Psoas muscle (tissue), 8 donors: ENCODE results near the gene GRAMD1A. TPM values are rescaled to one million over a fixed set of nuclear protein-coding genes. Genes with fewer than 3 reads are reported as not detected.

Source experiments
- ATAC-seq, 4 donors: fragments of 200-7000 bp; cut with Tn5 transposase; one replicate each; pipeline ENCODE4 v1.9.1; 2020; ENCODE audit warnings: moderate library complexity in 3 of 4, mild to moderate bottlenecking in 2 of 4
- DNase-seq, 2 donors: peaks; one replicate each; pipeline ENCODE4 v3.0.0-alpha.2; 2020
- H3K27ac ChIP-seq: fragments of 200-600 bp; one replicate; pipeline ENCODE4 v1.8.0; 2022
- H3K27me3 ChIP-seq, 3 donors: fragments of 200-600 bp in 1 of 3; one replicate each; pipeline versions ENCODE4 v1.6.1 to v1.8.0; 2013 to 2022; ENCODE audit warnings: low read length in 2 of 3, mild to moderate bottlenecking in 2 of 3, moderate library complexity in 1 of 3; ENCODE audit not compliant: insufficient read depth in 3 of 3
- H3K36me3 ChIP-seq, 2 donors: fragments of 200-600 bp in 1 of 2; one replicate each; pipeline versions ENCODE4 v1.6.1 to v1.8.0; 2013 to 2022; ENCODE audit warnings: low read depth in 1 of 2, mild to moderate bottlenecking in 1 of 2, moderate library complexity in 1 of 2; ENCODE audit not compliant: insufficient read depth in 1 of 2
- H3K4me1 ChIP-seq: fragments of 200-600 bp; one replicate; pipeline ENCODE4 v1.8.0; 2022
- H3K4me3 ChIP-seq: fragments of 200-600 bp; one replicate; pipeline ENCODE4 v1.8.0; 2022; ENCODE audit warnings: mild to moderate bottlenecking
- H3K9me3 ChIP-seq: fragments of 200-600 bp; one replicate; pipeline ENCODE4 v1.8.0; 2022
- CTCF ChIP-seq: fragments of 200-600 bp; IDR thresholded peaks from one replicate; pipeline ENCODE4 v1.8.0; 2022; ENCODE audit warnings: antibody characterized with exemption
- WGBS, 3 donors: extraction: QIAGEN DNeasy Blood & Tissue Kit; methylation state at CpG; one replicate each; pipeline versions ENCODE4 v1.1.6 to v1.1.7; 2013; 5-methylcytosine and 5-hydroxymethylcytosine counted together
- intact Hi-C, 2 donors: fragments of 100-400 bp; cut with DNase I; formaldehyde crosslinking; loops; one replicate each; pipeline versions ENCODE4 v1.11.0 to v1.14.2; 2022
- polyA plus RNA-seq, 3 donors: library from polyadenylated mRNA; stranded (reverse); fragments of 200-250 nt; gene quantifications; one replicate each; pipeline ENCODE4 v1.2.3, GENCODE V29; 2013
- total RNA-seq, 4 donors: library from RNA; stranded (reverse); fragmentation: NEBNext Ultra II Directional in 2 of 4; extraction: Animal tissue kit (Norgen Biotek cat#: 25700) in 2 of 4; gene quantifications; one replicate each; pipeline versions ENCODE4 v1.2.1 to v1.2.4, GENCODE V29; 2021 to 2023
- donor health status: healthy with polysubstance abuse.
- donor health status: DM: no; HTN: no; CAD: no; lungs with moderate emphysema.
- donor health status: Bipolar disorder and iron deficiency.
- donor health status: healthy.
- donor health status: DM: yes; HTN: yes; CAD: no.
- donor health status: DM: no; HTN: no; CAD: no.
- donor health status: DM: no; HTN: no; CAD: no.
- donor health status: DM: yes; HTN: yes; CAD: no.

Gene GRAMD1A
- total and polyA plus RNA-seq, 7 donors = 15.6 to 55.0 (median 36.3) TPM

DNA sequence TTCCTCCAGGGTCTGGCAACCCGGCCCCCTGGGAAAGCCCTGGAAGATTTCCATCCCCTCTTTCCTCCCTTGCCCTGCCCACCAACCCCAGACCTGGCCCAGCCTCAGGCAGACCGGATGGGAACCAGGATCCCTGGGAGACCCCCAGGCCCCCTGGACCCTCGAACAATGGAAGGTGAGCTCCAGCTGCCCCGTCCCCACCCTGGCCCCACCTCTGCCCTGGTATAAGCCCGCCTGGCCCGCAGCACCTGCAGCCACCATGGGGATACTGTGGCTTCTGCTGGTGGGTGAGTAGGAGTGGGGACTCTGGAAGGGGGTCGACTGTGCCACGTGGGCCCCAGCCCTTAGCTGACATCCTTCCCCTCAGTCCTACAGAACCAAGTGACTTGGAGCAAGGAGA is 73.8 kb downstream of the GRAMD1A start:
- DNase-seq (no peak), ATAC-seq (no peak)
- Histone ChIP-seq H3K4me3 (no peak overlapping the region), H3K36me3 (no peaks in the 10 kb centered on the region), H3K9me3 (peaks cover 7% of the 10 kb centered on the region), H3K4me1 (no peaks in the 10 kb centered on the region), H3K27ac (no peak overlapping the region), H3K27me3 (no peaks in the 10 kb centered on the region)
- intact Hi-C loops = no loop called here
- 70 to 82% (median 76%) methylated on average over 8 of the region's 8 CpGs for WGBS, 3 donors
- TF ChIP-seq CTCF = no peak

DNA sequence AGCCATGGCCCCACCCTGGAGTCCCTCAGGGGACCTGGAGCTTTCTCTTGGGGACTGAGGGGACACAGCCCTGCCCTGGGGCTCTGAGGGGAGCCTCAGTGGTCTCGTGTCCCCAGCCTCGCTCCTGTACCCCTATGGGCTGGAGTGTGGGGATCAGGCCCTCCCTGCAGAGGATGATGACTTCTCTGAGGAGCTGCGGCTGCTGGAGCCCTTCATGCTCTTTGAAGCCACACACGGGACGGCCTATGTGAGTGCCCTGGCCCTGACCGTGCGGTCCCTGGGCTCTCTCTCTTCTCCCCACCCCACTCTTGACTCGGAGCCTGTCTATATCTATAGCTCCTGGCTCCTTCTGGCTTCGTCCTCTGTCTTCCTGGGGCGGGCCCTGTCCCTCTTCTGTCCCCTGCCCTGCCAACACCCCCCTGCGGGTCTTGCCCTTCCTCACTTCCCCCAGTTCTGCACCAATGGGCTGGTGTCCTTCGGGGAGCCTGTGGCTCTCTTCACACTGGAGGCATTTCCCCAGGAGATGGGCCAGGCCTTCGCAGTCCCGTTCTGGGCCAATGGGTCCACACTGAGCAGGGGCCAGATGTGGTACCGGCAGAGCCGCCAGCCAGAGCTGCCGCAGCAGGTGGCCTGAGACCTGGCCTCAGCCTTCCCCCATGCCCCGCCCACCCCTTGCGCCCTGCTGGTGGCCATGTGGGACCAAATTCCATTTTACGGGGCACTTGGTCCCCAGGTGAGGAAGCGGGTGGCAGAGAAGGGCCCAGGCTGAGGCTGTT is 74.5 kb downstream of the GRAMD1A start:
- H3K4me3 ChIP-seq = no peak overlapping the region
- TF ChIP-seq CTCF = no peak
- H3K36me3 ChIP-seq = no peaks in the 10 kb centered on the region
- no peaks in the 10 kb centered on the region for H3K27me3 ChIP-seq
- H3K27ac ChIP-seq = no peak overlapping the region
- intact Hi-C loops = no loop called here
- no peaks in the 10 kb centered on the region for H3K4me1 ChIP-seq
- DNase-seq (no peak), ATAC-seq (no peak)
- WGBS, 3 donors = 84 to 91% (median 85%) methylated on average over 21 of the region's 21 CpGs
- peaks cover 7% of the 10 kb centered on the region for H3K9me3 ChIP-seq

DNA sequence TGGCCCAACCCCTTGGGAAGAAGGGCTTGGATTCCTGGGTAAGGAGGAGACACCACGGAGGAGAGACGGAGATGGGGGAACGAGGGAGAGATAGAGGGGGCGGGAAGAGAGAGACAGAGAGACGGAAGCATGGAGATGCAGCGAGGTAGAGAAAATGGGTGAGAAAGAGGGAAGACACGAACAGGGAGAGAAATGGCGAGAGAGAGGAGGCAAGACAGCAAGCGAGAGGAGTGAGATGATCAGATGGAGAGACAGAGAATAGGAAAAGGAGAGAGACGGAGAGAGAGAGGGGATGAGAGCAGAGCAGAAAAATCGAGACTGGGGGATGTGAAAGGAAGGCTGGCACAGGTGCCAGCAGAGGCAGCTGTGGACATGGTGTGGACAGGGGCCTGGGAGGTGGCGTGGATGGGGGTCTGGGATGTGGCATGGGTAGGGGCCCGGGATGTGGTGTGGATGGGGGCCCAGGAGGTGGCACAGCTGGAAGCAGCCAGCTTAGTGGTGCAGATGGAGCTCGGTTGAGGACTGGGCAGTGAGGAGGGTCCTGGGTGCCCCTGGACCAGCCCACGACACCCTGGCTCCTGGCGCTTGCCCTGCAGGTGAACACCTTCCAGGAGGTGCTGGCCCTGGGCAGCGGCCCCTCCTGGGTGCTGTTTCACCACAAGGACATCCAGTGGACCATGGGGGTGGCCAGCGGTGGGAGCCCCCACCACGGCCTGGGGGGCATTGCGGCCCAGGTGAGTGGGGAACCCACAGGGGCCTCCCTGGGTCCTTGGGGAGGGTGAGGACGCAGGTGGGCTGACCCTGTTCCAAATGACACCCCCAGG is 75.3 kb downstream of the GRAMD1A start:
- Histone ChIP-seq H3K27me3 (no peaks in the 10 kb centered on the region), H3K9me3 (peaks cover 4% of the 10 kb centered on the region), H3K27ac (no peak overlapping the region), H3K36me3 (no peaks in the 10 kb centered on the region), H3K4me3 (no peak overlapping the region), H3K4me1 (no peaks in the 10 kb centered on the region)
- 90 to 92% (median 91%) methylated on average over 20 to 21 of the region's 21 CpGs for WGBS, 3 donors
- intact Hi-C loops = no loop called here
- DNase-seq = no peak
- no peak for ATAC-seq
- no peak for TF ChIP-seq CTCF

DNA sequence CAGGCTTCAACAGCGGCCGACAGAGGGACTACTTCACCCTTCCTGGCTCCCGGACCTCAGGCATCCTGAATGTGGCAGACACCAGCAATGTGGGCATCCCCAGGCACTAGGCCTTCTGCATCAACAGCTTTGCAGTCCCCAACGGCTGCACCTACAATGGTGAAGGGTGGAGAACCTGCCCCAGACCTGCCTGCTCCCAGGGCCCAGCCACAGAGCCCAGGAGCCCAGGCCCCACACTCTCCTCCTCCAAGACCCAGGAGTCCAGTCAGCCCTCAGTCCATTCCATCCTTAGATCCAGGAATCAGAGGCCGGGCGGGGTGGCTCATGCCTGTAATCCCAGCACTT is 75.9 kb downstream of the GRAMD1A start:
- H3K36me3 ChIP-seq = no peaks in the 10 kb centered on the region
- ATAC-seq (no peak), DNase-seq (no peak)
- no peaks in the 10 kb centered on the region for H3K4me1 ChIP-seq
- no peak overlapping the region for H3K27ac ChIP-seq
- intact Hi-C loops = no loop called here
- H3K9me3 ChIP-seq = no peaks in the 10 kb centered on the region
- no peak for TF ChIP-seq CTCF
- no peak overlapping the region for H3K4me3 ChIP-seq
- 86 to 88% (median 87%) methylated on average over 6 of the region's 6 CpGs for WGBS, 3 donors
- no peaks in the 10 kb centered on the region for H3K27me3 ChIP-seq

Other genes starting within 250 kb of the GRAMD1A start
- 1 to 10 TPM; 1.7 to 3.8 (median 2.8) TPM for gene ZNF599, start 227.1 kb upstream of the GRAMD1A start, total RNA-seq
- gene ZNF599, start 227.1 kb upstream of the GRAMD1A start, polyA plus RNA-seq = 1 to 10 TPM; 1.6 to 5.6 (median 2.6) TPM
- 1 to 10 TPM in 3 of 4 donors, under 1 TPM in 1; 0.86 to 2.1 (median 1.6) TPM for gene ZNF30, start 73.4 kb upstream of the GRAMD1A start, total RNA-seq
- gene ZNF30, start 73.4 kb upstream of the GRAMD1A start, polyA plus RNA-seq = 1 to 10 TPM in 2 of 3 donors, under 1 TPM in 1; 0.91 to 6.6 (median 1.9) TPM
- gene ZNF792, start 36.1 kb upstream of the GRAMD1A start, total RNA-seq = 1 to 10 TPM; 1.5 to 4.2 (median 2.0) TPM
- gene ZNF792, start 36.1 kb upstream of the GRAMD1A start, polyA plus RNA-seq = 1 to 10 TPM in 1 of 3 donors, under 1 TPM in 2; 0.83 to 1.3 (median 0.93) TPM
- gene SCN1B, start 30.1 kb downstream of the GRAMD1A start, total RNA-seq = 100 to 1,000 TPM in 3 of 4 donors, 10 to 100 TPM in 1; 95.9 to 345 (median 218) TPM
- 100 to 1,000 TPM in 2 of 3 donors, 10 to 100 TPM in 1; 55.6 to 282 (median 248) TPM for gene SCN1B, start 30.1 kb downstream of the GRAMD1A start, polyA plus RNA-seq
- gene HPN, start 41.4 kb downstream of the GRAMD1A start, total RNA-seq = 10 to 100 TPM in 2 of 4 donors, 1 to 10 TPM in 2; 2.5 to 17.7 (median 8.1) TPM
- 10 to 100 TPM in 1 of 3 donors, 1 to 10 TPM in 2; 1.6 to 12.6 (median 5.2) TPM for gene HPN, start 41.4 kb downstream of the GRAMD1A start, polyA plus RNA-seq
- gene FXYD3, start 115.5 kb downstream of the GRAMD1A start, total RNA-seq = not detected
- under 1 TPM; 0.10 to 0.38 (median 0.13) TPM for gene FXYD3, start 115.5 kb downstream of the GRAMD1A start, polyA plus RNA-seq
- gene LGI4, start 134.7 kb downstream of the GRAMD1A start, total RNA-seq = 10 to 100 TPM in 3 of 4 donors, 1 to 10 TPM in 1; 3.3 to 22.1 (median 17.3) TPM
- gene LGI4, start 134.7 kb downstream of the GRAMD1A start, polyA plus RNA-seq = 10 to 100 TPM in 1 of 3 donors, 1 to 10 TPM in 2; 3.2 to 17.1 (median 9.5) TPM
- 100 to 1,000 TPM; 409 to 860 (median 548) TPM for gene FXYD1, start 138.5 kb downstream of the GRAMD1A start, total RNA-seq
- 100 to 1,000 TPM; 210 to 581 (median 299) TPM for gene FXYD1, start 138.5 kb downstream of the GRAMD1A start, polyA plus RNA-seq
- gene FXYD7, start 142.9 kb downstream of the GRAMD1A start, total RNA-seq = under 1 TPM in 3 of 4 donors, not detected in 1; 0.56 to 0.65 (median 0.58) TPM
- under 1 TPM in 1 of 3 donors, not detected in 2; 0.13 TPM for gene FXYD7, start 142.9 kb downstream of the GRAMD1A start, polyA plus RNA-seq
- gene FXYD5, start 154.4 kb downstream of the GRAMD1A start, total RNA-seq = 10 to 100 TPM in 3 of 4 donors, 1 to 10 TPM in 1; 9.5 to 14.8 (median 11.7) TPM
- gene FXYD5, start 154.4 kb downstream of the GRAMD1A start, polyA plus RNA-seq = 10 to 100 TPM in 2 of 3 donors, 1 to 10 TPM in 1; 6.4 to 19.1 (median 11.5) TPM
- not detected for gene FAM187B, start 228.4 kb downstream of the GRAMD1A start, total RNA-seq
- under 1 TPM in 1 of 3 donors, not detected in 2; 0.03 TPM for gene FAM187B, start 228.4 kb downstream of the GRAMD1A start, polyA plus RNA-seq
- 1 to 10 TPM; 1.8 to 5.2 (median 2.7) TPM for gene LSR, start 248.7 kb downstream of the GRAMD1A start, total RNA-seq
- 1 to 10 TPM; 1.7 to 4.4 (median 2.4) TPM for gene LSR, start 248.7 kb downstream of the GRAMD1A start, polyA plus RNA-seq